GM18951 (cell line): ENCODE measurements around the gene EME1.
A peak's percentile ranks its signal among the peaks of the same experiment; 100 is the strongest.
"Not testable (repeated sequence)": the region's sequence is repeated elsewhere in the genome, so short reads cannot be mapped to it uniquely, and the experiment has no call there.

Source experiments
- POLR2A ChIP-seq: IDR thresholded peaks from 4 replicates; pipeline ENCODE4 v1.6.1; 2011; ENCODE audit warnings: mild to moderate bottlenecking; ENCODE audit not compliant: insufficient read length, insufficient read depth; ENCODE audit errors: extremely low read depth
- in situ Hi-C: fragments of 300-500 bp; cut with MboI; formaldehyde crosslinking; loops from one replicate; pipeline ENCODE4 v1.12.0; 2022; ENCODE audit warnings: low sequenced_read_pairs, mixed read lengths, inconsistent platforms; ENCODE audit not compliant: unreplicated experiment

EME1 gene

DNA sequence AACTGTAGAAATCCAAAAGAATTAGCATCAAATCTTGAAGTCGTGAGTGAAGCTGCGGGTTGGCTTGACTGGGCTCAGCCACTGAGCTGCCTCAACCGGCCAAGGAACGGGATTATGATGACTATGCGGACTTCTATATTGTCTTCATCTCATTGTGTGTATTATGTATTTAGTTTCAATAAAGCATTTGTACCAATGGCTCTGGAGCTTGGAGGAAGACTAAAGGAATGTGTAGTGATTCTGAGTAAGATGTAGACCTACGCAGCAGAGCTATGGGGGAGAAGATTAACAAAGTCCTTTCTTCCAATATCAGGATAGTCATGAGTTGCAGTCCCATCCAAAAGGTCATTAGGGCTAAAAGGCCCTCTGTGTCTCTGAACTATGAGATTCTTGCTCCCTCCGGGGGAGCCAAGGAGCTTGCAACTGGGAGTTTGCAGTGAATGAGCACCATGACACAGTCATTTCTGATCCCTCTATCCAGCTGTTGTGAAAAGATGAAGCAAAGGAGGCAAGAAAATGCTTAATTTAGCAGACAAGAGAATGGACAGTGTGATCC lies 8.3 kb downstream of the EME1 start:
- TF ChIP-seq POLR2A, result no peak
- in situ Hi-C loops, result no loop called here

- in situ Hi-C loops, result no loop called here
- TF ChIP-seq POLR2A, result no peak
These were observed 8.9 kb downstream of the EME1 start for GRCh38 chr17:50381920-50382319.

DNA sequence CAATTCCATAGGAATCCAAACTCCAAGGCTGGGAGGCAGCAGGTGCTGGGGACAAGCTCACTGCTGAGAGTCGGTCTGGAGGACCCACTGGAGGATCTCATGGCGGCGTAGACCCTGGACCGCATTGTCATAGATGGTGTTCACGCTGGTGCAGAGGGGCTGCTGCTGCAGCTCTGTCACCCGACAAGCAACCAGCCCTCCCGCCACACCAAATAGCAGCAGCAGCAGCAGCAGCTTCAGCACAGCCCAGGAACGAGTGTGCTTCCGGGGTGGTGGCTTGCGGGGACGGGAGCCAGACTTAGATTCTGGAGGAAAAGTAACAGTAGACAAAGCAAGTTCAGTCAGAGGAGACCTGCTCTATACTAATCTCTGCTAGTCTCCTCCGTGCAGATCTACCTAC lies 9.9 kb downstream of the EME1 start:
- TF ChIP-seq POLR2A, result no peak
- in situ Hi-C loops, result no loop called here

GRCh38 chr17:50386510-50386909 lies 13.5 kb downstream of the EME1 start:
- in situ Hi-C loops, result no loop called here
- TF ChIP-seq POLR2A, result no peak

GRCh38 chr17:50388728-50389127 lies 15.7 kb downstream of the EME1 start:
- in situ Hi-C loops, result no loop called here
- TF ChIP-seq POLR2A, result no peak

DNA sequence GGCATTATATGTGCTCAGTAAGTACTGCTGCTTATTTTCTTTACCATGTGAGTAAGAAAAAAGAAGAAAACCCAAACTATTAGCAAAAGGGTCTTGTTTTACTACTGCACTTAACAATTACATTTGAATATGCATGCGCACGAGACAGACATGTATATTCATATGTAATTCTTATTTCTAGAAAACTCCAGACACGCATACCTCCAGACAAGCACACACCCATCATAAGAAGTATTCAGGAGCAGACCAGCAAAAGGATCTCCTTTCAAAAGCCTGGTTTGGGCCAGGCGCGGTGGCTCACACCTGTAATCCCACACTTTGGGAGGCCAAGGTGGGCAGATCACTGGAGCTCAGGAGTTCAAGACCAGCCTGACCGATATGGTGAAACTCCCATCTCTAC lies 16.5 kb downstream of the EME1 start:
- in situ Hi-C loops, result no loop called here
- no peak for TF ChIP-seq POLR2A

GRCh38 chr17:50392621-50393020 lies 19.6 kb downstream of the EME1 start:
- in situ Hi-C loops, result no loop called here
- TF ChIP-seq POLR2A, result no peak

DNA sequence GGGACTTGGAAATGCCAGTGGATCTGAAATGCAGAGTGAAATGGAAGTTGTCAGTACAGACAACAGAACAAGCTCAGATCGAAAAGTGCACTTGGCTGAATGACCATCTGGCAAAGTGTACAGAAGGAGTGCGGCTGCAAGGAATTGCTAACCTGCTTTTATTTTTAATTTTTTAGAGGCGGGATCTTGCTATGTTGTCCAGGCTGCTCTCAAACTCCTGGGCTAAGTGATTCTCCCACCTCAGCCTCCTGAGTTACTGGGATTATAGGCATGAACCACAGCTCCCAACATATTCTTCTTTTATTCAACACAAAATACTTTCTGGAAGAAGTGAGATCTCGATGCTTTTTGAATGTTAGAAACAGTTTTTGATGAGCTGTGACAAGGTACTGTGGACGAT lies 20.7 kb downstream of the EME1 start:
- in situ Hi-C loops, result no loop called here
- TF ChIP-seq POLR2A, result no peak

GRCh38 chr17:50394711-50395110 lies 21.7 kb downstream of the EME1 start:
- in situ Hi-C loops, result no loop called here
- no peak for TF ChIP-seq POLR2A

GRCh38 chr17:50396261-50397110 lies 23.5 kb downstream of the EME1 start:
- TF ChIP-seq POLR2A, result no peak
- in situ Hi-C loops, result no loop called here

- in situ Hi-C loops, result no loop called here
- peak; percentile 92 for TF ChIP-seq POLR2A
These were observed 24.3 kb downstream of the EME1 start, which contains the start of gene LRRC59 for GRCh38 chr17:50397111-50397918. LRRC59 (minus strand) TSS chr17:50397523; CDS start chr17:50397317, 206 bp downstream.

- TF ChIP-seq POLR2A, result no peak
- in situ Hi-C loops, result no loop called here
These were observed 24.9 kb downstream of the EME1 start for GRCh38 chr17:50397919-50398285.

GRCh38 chr17:50398672-50399071 lies 25.6 kb downstream of the EME1 start:
- in situ Hi-C loops, result not testable (repeated sequence)

DNA sequence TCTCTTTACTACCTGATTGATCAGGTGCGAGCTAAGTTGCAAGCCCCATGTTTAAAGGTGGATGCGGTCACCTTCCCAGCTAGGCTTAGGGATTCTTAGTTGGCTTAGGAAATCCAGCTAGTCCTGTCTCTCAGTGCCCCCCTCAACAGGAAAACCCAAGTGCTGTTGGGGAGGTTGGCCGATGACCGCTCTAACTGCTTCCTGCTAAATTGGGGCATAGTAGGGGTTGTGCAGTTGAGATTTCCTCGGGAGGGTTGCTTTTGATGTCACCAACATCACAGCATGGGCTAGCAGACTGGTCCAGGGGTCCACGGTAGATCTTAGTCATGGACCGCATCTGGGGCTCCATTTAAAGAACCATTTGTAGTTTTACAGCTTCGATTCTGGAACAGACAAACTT lies 26.6 kb downstream of the EME1 start:
- in situ Hi-C loops, result not testable (repeated sequence)

DNA sequence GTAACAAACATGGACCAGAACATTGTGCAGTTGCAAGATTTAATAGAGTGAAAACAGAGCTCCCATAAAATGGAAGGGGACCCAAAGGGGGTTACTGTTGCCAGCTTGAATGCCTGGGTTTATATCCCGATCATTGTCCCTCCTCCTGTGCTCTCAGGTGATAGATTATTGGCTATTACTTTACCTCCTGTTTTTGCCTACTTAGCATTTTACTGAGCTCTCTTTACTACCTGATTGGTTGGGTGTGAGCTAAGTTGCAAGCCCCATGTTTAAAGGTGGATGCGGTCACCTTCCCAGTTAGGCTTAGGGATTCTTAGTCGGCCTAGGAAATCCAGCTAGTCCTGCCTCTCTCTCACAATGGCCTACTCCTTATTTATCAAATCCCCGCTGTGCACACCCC lies 32.3 kb downstream of the EME1 start:
- in situ Hi-C loops, result not testable (repeated sequence)
